ENCODE results near the gene ABCA12.

Gene ABCA12

DNA sequence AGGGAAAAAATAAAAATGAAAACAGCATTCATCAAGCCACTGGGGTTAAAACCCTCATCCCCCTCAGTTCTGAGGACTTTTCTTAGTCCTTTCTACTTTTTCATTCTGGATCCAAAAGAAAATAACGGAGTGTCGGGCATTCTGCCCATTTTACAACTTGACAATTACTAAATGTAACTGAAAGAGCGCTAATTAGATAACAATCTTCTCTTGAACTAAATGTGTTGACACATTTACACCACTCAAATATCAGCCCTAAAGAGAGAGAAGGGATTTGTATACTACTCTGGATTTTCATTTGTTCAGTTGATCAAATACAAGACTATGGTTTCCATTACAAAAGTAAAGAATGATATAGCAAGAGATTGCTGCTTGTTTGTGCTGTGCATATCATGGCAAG, 27.5 kb downstream of the ABCA12 start:
- TF ChIP-seq CEBPB (IDR thresholded peaks at IDR 0.05) = no peak
- no peak for TF ChIP-seq TCF12 (IDR thresholded peaks at IDR 0.05; ENCODE audit: low read depth)
- no peak for TF ChIP-seq EP300 (IDR thresholded peaks at IDR 0.05; ENCODE audit: borderline replicate concordance)
- TF ChIP-seq ZBTB7A (IDR thresholded peaks at IDR 0.05; ENCODE audit: low read depth) = no peak
- no peak for TF ChIP-seq EGR1 (IDR thresholded peaks at IDR 0.05)
- no peak for TF ChIP-seq FOXM1 (IDR thresholded peaks at IDR 0.05; ENCODE audit: borderline replicate concordance, low read depth)
- TF ChIP-seq RAD21 (IDR thresholded peaks at IDR 0.05; ENCODE audit: low read depth) = no peak
- TF ChIP-seq, protein P1, sequence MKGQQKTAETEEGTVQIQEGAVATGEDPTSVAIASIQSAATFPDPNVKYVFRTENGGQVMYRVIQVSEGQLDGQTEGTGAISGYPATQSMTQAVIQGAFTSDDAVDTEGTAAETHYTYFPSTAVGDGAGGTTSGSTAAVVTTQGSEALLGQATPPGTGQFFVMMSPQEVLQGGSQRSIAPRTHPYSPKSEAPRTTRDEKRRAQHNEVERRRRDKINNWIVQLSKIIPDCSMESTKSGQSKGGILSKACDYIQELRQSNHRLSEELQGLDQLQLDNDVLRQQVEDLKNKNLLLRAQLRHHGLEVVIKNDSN (IDR thresholded peaks at IDR 0.05) = no peak
- TF ChIP-seq YY1 (IDR thresholded peaks at IDR 0.05; ENCODE audit: low read depth) = no peak
- no peak for TF ChIP-seq MAX (IDR thresholded peaks at IDR 0.05)
- no peak for TF ChIP-seq TEAD4 (IDR thresholded peaks at IDR 0.05)
- TF ChIP-seq CREB1 (IDR thresholded peaks at IDR 0.05; ENCODE audit: low read depth) = no peak

DNA sequence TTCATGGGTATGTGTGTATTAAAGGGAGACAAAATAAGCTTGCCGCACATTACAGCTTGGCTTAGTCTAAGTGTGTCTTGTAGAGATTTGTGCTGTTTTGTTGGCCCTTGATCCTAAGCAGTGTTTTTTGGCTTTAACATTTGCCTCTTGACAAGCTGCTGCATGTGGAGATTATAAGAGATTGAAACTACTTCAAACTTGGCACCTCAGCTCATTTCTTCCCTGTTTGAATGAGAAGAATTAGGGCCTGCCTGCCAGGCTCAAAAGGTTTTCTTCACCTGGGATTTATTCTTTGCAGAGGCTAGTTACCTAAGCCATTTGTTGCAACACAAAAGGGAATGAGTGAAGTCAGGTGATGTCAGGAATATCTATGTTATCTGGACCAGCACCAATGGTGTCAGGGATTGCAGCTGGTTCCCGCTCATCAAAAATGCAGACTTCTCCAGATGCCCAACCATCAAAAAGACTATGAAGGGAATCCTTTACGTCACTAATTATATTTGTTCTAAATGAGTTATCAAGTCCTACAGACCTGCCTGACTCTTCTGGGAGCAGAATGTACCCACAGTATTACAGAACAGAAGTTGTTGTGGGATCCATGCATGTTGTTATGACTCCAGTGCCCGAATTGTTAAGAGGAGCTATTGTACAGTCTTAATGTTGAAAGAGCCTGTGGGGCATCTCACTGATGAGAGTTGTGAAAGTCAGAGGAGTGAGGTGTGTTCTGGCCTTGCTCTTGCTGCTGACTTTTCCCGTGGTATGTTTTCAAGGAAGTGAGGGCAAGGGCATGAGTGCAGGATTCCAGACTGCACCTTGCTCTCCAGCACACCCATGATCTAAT, 31.0 kb downstream of the ABCA12 start:
- TF ChIP-seq FOXM1 (IDR thresholded peaks at IDR 0.05; ENCODE audit: borderline replicate concordance, low read depth) = no peak
- no peak for TF ChIP-seq NFIC (IDR thresholded peaks at IDR 0.05)
- no peak for TF ChIP-seq TCF12 (IDR thresholded peaks at IDR 0.05; ENCODE audit: low read depth)
- TF ChIP-seq RAD21 (IDR thresholded peaks at IDR 0.05; ENCODE audit: low read depth) = no peak
- TF ChIP-seq ZBTB7A (IDR thresholded peaks at IDR 0.05; ENCODE audit: low read depth) = no peak
- TF ChIP-seq CEBPB (IDR thresholded peaks at IDR 0.05) = no peak
- TF ChIP-seq EP300 (IDR thresholded peaks at IDR 0.05; ENCODE audit: borderline replicate concordance) = no peak
- TF ChIP-seq REST (IDR thresholded peaks at IDR 0.05; ENCODE audit: low read depth) = no peak
- no peak for TF ChIP-seq YY1 (IDR thresholded peaks at IDR 0.05; ENCODE audit: low read depth)
- TF ChIP-seq EGR1 (IDR thresholded peaks at IDR 0.05) = no peak
- TF ChIP-seq MAX (IDR thresholded peaks at IDR 0.05) = no peak

DNA sequence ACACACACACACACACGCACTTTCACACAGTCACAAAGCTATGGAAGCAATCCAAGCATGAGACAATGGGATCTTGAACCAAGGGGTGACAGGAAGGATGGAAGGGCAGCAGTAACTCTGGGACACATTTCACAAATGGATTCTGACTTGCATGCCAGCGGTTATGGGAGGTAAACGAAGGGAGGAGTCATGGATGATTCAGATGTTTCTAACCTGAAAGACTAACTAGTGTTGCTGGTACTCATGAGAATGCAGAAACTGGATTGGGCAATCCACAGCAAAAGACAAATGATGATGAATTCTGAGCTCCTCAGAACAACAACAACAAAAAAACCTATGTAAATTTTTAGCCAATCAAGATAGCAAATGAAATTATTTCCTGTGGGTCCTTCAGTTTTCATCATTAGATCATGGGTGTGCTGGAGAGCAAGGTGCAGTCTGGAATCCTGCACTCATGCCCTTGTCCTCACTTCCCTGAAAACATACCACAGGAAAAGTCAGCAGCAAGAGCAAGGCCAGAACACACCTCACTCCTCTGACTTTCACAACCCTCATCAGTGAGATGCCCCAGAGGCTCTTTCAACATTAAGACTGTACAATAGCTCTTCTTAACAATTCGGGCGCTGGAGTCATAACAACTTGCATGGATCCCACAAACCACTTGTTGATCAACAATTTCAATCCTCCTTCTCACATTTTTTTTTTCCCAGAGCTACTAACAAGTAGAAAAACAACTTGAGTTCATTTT, 32.6 kb downstream of the ABCA12 start:
- TF ChIP-seq EP300 (IDR thresholded peaks at IDR 0.05; ENCODE audit: borderline replicate concordance) (no peak), MAX (IDR thresholded peaks at IDR 0.05) (no peak), ZBTB7A (IDR thresholded peaks at IDR 0.05; ENCODE audit: low read depth) (no peak), TAF1 (IDR thresholded peaks at IDR 0.05; ENCODE audit: low read depth) (no peak), CREB1 (IDR thresholded peaks at IDR 0.05; ENCODE audit: low read depth) (no peak), REST (IDR thresholded peaks at IDR 0.05; ENCODE audit: low read depth) (no peak), FOXM1 (IDR thresholded peaks at IDR 0.05; ENCODE audit: borderline replicate concordance, low read depth) (no peak), NFIC (IDR thresholded peaks at IDR 0.05) (no peak), EGR1 (IDR thresholded peaks at IDR 0.05) (no peak), YY1 (IDR thresholded peaks at IDR 0.05; ENCODE audit: low read depth) (no peak), TCF12 (IDR thresholded peaks at IDR 0.05; ENCODE audit: low read depth) (no peak), CEBPB (IDR thresholded peaks at IDR 0.05) (no peak), RAD21 (IDR thresholded peaks at IDR 0.05; ENCODE audit: low read depth) (no peak), TEAD4 (IDR thresholded peaks at IDR 0.05) (no peak)
- TF ChIP-seq, protein P1 (IDR thresholded peaks at IDR 0.05) = no peak

- TF ChIP-seq RAD21 (IDR thresholded peaks at IDR 0.05; ENCODE audit: low read depth) = no peak
- TF ChIP-seq TAF1 (IDR thresholded peaks at IDR 0.05; ENCODE audit: low read depth) = no peak
- no peak for TF ChIP-seq EGR1 (IDR thresholded peaks at IDR 0.05)
- TF ChIP-seq REST (IDR thresholded peaks at IDR 0.05; ENCODE audit: low read depth) = no peak
- TF ChIP-seq EP300 (IDR thresholded peaks at IDR 0.05; ENCODE audit: borderline replicate concordance) = no peak
- TF ChIP-seq ZBTB7A (IDR thresholded peaks at IDR 0.05; ENCODE audit: low read depth) = no peak
- TF ChIP-seq FOXM1 (IDR thresholded peaks at IDR 0.05; ENCODE audit: borderline replicate concordance, low read depth) = no peak
- no peak for TF ChIP-seq CEBPB (IDR thresholded peaks at IDR 0.05)
- no peak for TF ChIP-seq NFIC (IDR thresholded peaks at IDR 0.05)
- no peak for TF ChIP-seq CREB1 (IDR thresholded peaks at IDR 0.05; ENCODE audit: low read depth)
- TF ChIP-seq, protein P1 (IDR thresholded peaks at IDR 0.05) = no peak
- no peak for TF ChIP-seq TEAD4 (IDR thresholded peaks at IDR 0.05)
Measured at GRCh38 chr2:215104226-215104625, 34.2 kb downstream of the ABCA12 start.

Data from Ishikawa (cell line).